NCI-H510A (cell line): Measurements from ENCODE around the gene FEZF2.

ENCODE experiments used
- DNase-seq: peaks from one replicate; lab custom pipeline; 2025; lab: John Stamatoyannopoulos, UW

The FEZF2 gene

GRCh38 chr3:62372621-62373041 is 719 bp downstream of the FEZF2 start:
- no peak for DNase-seq

- no peak for DNase-seq
Measured at GRCh38 chr3:62371720-62372591, 1.4 kb downstream of the FEZF2 start.

DNA sequence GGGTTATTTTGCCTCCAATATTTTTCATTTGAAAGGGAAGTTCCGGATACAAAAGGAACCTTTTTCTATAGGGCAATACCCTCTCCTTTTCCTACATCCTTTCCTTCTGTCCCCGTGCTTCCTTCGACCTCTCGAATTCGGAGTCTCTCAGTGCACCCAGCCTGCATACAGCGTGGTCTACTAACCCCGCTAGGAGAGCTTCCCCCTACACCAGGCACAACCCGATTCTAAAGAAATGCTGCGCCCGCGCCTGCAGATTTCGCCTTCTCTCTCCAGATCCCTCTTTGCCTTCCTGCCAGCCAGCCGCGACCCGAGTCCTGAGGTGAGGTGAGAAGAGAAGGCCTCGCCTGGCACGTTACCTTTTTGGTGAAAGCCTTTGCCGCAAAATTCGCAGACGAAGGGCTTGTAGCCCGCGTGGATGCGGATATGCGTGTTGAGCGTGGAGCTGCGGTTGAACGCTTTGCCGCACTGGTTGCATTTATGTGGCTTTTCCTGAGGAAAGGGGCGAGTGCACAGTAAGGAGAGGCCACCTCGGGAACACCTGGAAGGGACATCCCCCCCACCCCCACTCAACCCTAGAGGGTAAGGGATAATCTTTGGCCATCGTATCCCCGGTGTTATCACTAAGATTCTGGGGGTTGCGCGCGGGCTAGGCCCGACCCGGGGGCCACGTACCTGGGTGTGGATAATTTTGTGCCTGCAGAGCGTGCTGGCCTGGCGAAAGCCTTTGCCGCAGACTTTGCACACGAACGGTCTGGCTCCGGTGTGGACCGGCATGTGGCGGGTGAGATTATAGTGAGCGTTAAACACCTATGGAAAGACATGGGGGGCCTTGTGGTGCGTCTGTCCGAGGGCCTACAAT is 2.3 kb downstream of the FEZF2 start:
- no peak for DNase-seq

GRCh38 chr3:62370112-62370857 is 3.1 kb downstream of the FEZF2 start:
- DNase-seq, result no peak

DNA sequence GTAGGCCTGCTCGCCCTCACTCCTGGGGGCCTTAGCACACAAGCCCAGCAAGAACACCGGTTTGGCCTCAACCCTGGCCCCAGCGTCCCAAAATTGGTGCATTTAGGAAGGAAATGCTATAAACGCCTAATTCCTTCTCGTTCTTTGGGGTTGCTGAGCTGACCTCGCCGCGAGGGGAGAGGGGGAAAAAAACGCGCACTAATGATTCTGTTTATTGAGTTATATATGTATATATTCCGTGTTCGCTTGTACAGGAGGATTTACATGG is 3.9 kb downstream of the FEZF2 start:
- no peak for DNase-seq

GRCh38 chr3:62368705-62369475 is 4.5 kb downstream of the FEZF2 start:
- no peak for DNase-seq

DNA sequence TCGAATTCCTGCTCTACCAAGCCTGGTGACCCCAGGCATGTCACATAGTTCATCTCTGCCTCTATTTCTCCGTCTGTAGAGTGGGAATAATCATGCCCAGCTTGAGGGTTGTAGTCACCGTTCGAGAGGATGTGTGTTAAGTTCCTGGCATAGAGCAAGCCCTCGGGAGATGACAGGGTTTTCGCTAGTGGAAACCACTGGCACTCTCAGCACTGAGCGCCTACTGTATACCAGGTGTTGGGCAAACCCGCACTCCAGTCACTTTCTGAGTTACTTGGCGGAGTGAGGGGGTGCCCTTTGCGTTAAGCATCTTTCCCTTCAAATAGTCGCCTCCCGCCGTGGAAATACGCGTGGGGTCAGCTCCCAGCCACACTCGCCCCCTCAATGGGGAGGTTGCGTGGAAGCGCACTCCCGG is 5.1 kb downstream of the FEZF2 start:
- no peak for DNase-seq

DNA sequence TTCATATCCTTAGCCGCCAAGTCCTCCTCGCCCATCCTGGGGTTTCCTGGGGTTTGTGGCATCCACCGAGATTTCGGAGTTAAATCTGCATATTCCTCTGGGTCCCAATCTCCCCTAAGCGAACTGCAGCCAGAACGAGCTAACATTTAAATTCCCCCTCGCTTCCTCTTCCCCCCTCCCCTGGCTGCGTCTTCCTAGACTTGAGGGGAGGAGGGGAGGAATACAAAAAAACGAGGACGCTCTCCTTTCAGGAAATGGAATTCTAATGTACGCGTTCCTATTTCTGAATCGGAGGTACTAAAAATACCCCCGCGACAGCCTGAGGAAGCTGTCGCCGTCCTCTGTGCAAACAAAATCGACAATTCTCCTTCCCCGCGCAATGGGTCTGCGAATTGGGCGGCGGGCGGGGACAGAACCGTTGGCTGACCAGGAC is 5.6 kb downstream of the FEZF2 start:
- DNase-seq, result no peak

DNA sequence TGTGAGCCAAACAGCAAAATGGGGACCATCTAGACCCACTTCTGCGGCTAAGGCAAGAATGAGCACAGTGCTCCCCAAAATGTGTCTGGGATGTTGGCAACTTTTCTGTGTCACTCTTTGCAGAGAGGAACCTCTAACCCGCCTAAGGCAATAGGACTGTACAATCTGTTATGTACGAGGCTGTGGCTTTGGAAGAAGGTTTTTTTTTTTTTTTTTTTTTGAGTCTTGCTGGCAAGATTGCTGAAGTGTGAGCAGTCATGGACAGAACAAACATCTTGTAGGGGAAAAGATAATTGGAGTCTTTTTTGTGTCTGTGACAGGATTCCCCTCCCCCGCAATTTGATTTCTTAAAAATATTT is 7.2 kb downstream of the FEZF2 start:
- DNase-seq, result no peak

GRCh38 chr3:62365391-62366125 is 7.8 kb downstream of the FEZF2 start:
- no peak for DNase-seq

DNA sequence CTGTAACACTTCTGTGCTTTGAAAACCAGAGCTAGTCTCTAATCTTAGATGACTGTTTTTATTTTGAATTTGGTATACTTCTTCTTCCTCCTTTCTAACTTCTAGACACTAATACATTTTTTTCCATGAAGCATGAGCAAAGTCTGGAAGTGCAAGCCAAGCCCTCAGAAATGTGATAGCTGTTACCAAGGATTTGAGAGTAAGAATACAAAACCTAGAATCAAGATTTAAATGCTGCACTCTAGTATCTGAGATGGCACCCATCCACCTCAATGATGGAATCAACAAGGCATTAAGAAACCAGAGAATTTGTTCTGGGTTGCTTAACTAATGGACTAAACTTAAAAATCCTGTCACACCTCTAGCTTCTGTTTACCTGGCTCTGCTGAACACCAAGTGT is 9.2 kb downstream of the FEZF2 start:
- DNase-seq, result no peak

GRCh38 chr3:62363275-62363674 is 10.1 kb downstream of the FEZF2 start:
- DNase-seq, result no peak

DNA sequence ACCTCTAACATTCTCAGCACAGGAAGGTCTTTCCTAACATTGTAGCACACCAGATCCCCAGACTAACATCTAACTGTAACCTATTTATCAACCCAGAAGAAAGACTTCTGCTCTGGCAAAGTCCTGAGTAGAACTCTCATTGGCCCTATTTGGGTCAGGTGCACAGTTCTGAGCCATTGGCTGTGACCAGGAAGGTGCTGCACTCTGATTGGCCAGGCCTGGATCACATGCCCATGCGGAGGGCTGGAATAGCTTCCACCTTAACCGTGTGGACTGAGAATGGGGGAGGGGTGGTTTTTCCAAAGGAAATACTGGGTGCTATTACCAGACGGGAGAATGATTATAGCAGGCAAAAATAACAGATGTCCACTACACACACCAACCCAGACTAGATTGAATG is 11.5 kb downstream of the FEZF2 start:
- no peak for DNase-seq

GRCh38 chr3:62361261-62361660 is 12.1 kb downstream of the FEZF2 start:
- DNase-seq, result no peak

DNA sequence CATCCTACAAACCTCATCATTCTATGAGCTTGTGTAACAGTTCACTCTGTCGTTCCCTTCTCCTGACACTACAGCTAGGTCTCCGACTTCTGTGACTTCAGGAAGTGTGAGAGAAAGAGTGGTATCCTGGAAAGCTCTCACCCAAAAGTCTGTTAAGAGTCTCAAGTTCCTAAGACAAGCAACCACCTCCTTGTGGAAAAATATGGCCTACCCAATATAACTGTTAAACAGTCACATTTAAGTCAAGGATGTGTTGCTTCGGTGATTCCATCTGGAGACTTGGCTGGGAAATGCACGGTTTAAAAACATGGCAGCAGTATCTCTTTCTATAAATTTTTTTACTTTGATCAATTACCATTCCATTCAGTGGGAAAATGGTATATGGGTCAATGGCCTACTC is 13.8 kb downstream of the FEZF2 start:
- no peak for DNase-seq

DNA sequence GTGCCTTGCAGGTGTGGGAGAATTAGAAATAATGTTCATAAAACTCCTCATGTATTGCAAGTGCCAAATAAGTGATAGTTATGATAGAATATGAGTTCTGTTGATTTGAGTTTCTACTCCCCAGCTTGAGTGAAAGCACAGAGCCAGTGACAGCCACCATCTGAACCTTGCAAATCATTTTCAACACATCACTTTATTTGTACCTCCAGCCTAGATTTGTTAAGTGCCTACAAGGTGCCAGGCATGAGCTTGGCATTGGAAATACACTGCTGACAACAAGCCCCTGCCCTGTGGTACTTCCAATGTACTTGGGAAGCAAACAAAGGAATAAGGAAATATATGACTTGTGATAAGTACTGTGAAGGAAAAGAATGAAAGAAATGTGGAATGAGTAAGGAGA is 17.0 kb downstream of the FEZF2 start:
- no peak for DNase-seq

DNA sequence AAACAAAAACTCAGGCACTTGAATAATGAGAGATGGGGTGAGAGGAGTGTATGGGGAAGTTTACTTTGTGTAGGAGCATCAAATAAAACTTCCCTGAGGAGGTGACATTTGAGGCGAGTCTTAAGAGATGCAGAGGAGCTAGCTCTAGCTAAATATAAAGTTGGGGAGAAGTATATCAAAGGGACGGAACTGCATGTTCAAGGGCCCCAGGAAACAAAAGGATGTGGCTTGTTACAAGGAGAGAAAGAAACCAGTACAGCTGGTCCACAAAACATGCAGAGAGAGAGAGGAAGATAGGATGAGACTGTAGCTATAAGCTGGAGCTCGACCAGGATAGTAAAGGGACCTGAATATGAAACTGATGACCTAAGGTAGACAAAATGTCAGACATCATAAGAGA is 17.6 kb downstream of the FEZF2 start:
- DNase-seq, result no peak

DNA sequence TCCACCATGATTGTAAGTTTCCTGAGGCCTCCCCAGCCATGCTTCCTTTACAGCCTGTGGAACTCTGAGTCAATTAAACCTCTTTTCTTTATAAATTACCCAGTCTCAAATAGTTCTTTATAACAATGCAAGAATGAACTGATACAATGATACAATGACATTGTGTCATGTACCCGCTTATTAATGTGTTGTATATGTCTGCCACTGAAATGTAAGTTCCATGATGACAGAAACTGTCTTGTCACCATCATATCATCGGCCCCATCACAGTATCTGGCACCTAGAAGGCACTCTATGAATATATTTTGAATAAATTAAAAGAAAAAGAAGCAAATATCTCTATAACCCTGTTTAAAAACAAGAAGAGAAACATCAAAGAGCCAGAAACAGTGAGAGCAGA is 29.6 kb downstream of the FEZF2 start:
- DNase-seq, result no peak

DNA sequence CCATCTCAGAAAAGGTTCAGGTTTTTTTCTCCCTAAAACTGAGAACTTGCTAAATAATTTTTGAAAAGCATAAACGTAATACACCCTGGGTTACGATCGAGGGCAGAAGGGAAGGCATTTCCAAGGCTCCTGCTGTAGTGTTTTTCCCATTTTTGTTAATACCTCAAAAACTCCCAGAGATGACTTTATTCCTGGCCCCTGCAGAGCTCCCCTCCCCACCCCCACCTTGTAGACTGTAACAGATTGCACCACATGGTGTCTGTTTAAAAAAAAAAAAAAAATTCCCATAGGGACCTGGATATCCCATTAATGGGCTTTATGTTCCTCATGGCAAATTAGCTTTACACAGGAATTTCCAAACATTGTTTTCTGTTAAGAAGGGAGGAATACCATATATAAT is 38.2 kb downstream of the FEZF2 start:
- DNase-seq, result no peak

- no peak for DNase-seq
Measured at GRCh38 chr3:62332835-62333244, 40.5 kb downstream of the FEZF2 start.

- no peak for DNase-seq
Measured at GRCh38 chr3:62332017-62332416, 41.3 kb downstream of the FEZF2 start.
